Liver (tissue), 9 donors: ENCODE results near the gene DTL. TPM values are rescaled to one million over a fixed set of nuclear protein-coding genes. Genes with fewer than 3 reads are reported as not detected.
"Not testable (repeated sequence)": the region's sequence is repeated elsewhere in the genome, so short reads cannot be mapped to it uniquely, and the experiment has no call there.

Experiments
- DNase-seq: peaks from one replicate; pipeline ENCODE4 v3.0.0-alpha.2; 2017; ENCODE audit warnings: low spot score
- H3K27ac ChIP-seq, 2 donors: one replicate each; pipeline ENCODE4 v1.7.0; 2013; ENCODE audit warnings: inconsistent platforms in 2 of 2, low read length in 2 of 2, control low read depth in 1 of 2, low read depth in 1 of 2, mild to moderate bottlenecking in 1 of 2
- H3K27me3 ChIP-seq, 4 donors: one replicate each; pipeline versions ENCODE4 v1.6.1 to v1.7.0; 2013; ENCODE audit warnings: low read length in 3 of 4, inconsistent platforms in 1 of 4, mild to moderate bottlenecking in 1 of 4, moderate library complexity in 1 of 4; ENCODE audit not compliant: control insufficient read depth in 4 of 4, insufficient read depth in 4 of 4
- H3K36me3 ChIP-seq, 4 donors: one replicate each; pipeline versions ENCODE4 v1.6.1 to v1.7.0; 2013; ENCODE audit warnings: low read length in 3 of 4, mild to moderate bottlenecking in 3 of 4, low read depth in 1 of 4, moderate library complexity in 1 of 4; ENCODE audit not compliant: control insufficient read depth in 4 of 4, insufficient read depth in 3 of 4
- H3K4me1 ChIP-seq, 4 donors: one replicate each; pipeline versions ENCODE4 v1.6.1 to v1.7.0; 2013; ENCODE audit warnings: low read length in 3 of 4, mild to moderate bottlenecking in 3 of 4, moderate library complexity in 1 of 4; ENCODE audit not compliant: control insufficient read depth in 4 of 4, insufficient read depth in 4 of 4
- H3K4me3 ChIP-seq, 3 donors: one replicate each; pipeline versions ENCODE4 v1.6.1 to v1.7.0; 2013; ENCODE audit warnings: low read length in 3 of 3, control low read depth in 1 of 3, low read depth in 1 of 3, mild to moderate bottlenecking in 1 of 3
- H3K9ac ChIP-seq, 2 donors: one replicate each; pipeline ENCODE4 v1.7.0; 2013; ENCODE audit warnings: low read length in 2 of 2, mild to moderate bottlenecking in 2 of 2, moderate library complexity in 2 of 2, control low read depth in 1 of 2, low read depth in 1 of 2
- H3K9me3 ChIP-seq, 4 donors: one replicate each; pipeline versions ENCODE4 v1.6.1 to v1.7.0; 2013; ENCODE audit warnings: low read length in 3 of 4; ENCODE audit not compliant: control insufficient read depth in 4 of 4
- EGR1 ChIP-seq, 2 donors: IDR thresholded peaks; 2 replicates each; pipeline ENCODE4 v1.6.1; 2016 to 2018; ENCODE audit warnings: antibody characterized with exemption in 2 of 2, low read depth in 2 of 2
- FOXA1 ChIP-seq: IDR thresholded peaks from 2 replicates; pipeline ENCODE4 v1.6.1; 2016; ENCODE audit warnings: antibody characterized with exemption
- FOXA2 ChIP-seq: IDR thresholded peaks from 2 replicates; pipeline ENCODE4 v1.6.1; 2016; ENCODE audit warnings: antibody characterized with exemption
- GABPA ChIP-seq, 2 donors: IDR thresholded peaks in 1 of 2; conservative IDR thresholded peaks in 1 of 2; 2 replicates each; pipeline ENCODE4 v1.6.1; 2016; ENCODE audit warnings: antibody characterized with exemption in 2 of 2, mild to moderate bottlenecking in 1 of 2, moderate library complexity in 1 of 2
- HNF4A ChIP-seq, 2 donors: conservative IDR thresholded peaks; 2 replicates each; pipeline ENCODE4 v1.6.1; 2016; ENCODE audit warnings: antibody characterized with exemption in 2 of 2, mild to moderate bottlenecking in 2 of 2
- HNF4G ChIP-seq: IDR thresholded peaks from 2 replicates; pipeline ENCODE4 v1.6.1; 2016; ENCODE audit warnings: antibody characterized with exemption
- JUND ChIP-seq, 2 donors: IDR thresholded peaks; 2 replicates each; pipeline ENCODE4 v1.6.1; 2016; ENCODE audit warnings: antibody characterized with exemption in 2 of 2
- NR2F2 ChIP-seq: IDR thresholded peaks from 2 replicates; pipeline ENCODE4 v1.6.1; 2016; ENCODE audit warnings: antibody characterized with exemption
- RAD21 ChIP-seq, 2 donors: IDR thresholded peaks; 2 replicates each; pipeline ENCODE4 v1.6.1; 2016; ENCODE audit warnings: antibody characterized with exemption in 2 of 2, mild to moderate bottlenecking in 2 of 2
- RXRA ChIP-seq, 2 donors: IDR thresholded peaks; 2 replicates each; pipeline ENCODE4 v1.6.1; 2017 to 2018; ENCODE audit warnings: antibody characterized with exemption in 2 of 2, mild to moderate bottlenecking in 1 of 2
- YY1 ChIP-seq: IDR thresholded peaks from 2 replicates; pipeline ENCODE4 v1.6.1; 2016; ENCODE audit warnings: antibody characterized with exemption, mild to moderate bottlenecking
- WGBS: extraction: QIAGEN DNeasy Blood & Tissue Kit; methylation state at CpG from one replicate; pipeline ENCODE4 v1.1.7; 2013; 5-methylcytosine and 5-hydroxymethylcytosine counted together
- polyA plus RNA-seq, 2 donors: library from polyadenylated mRNA; stranded (reverse) in 1 of 2; unstranded in 1 of 2; fragments of 200-250 nt in 1 of 2; fragments of >200 nt in 1 of 2; fragmentation: Nextera tagmentation in 1 of 2; extraction: Ambion mirVana in 1 of 2; gene quantifications; one replicate each; pipeline versions ENCODE4 v1.2.1 to v1.2.3, GENCODE V29; 2013 to 2015
- total RNA-seq, 2 donors: library from RNA; depleted of rRNA; stranded (reverse); fragments of >200 nt; gene quantifications; one replicate each; pipeline ENCODE4 v1.2.3, GENCODE V29; 2014
- TF ChIP-seq, protein P1 (sequence below): IDR thresholded peaks from 2 replicates; pipeline ENCODE4 v1.6.1; 2016; ENCODE audit warnings: antibody characterized with exemption, mild to moderate bottlenecking
- TF ChIP-seq, protein P2 (sequence below): IDR thresholded peaks from 2 replicates; pipeline ENCODE4 v1.6.1; 2016; ENCODE audit warnings: antibody characterized with exemption
- TF ChIP-seq, protein P3 (sequence below): IDR thresholded peaks from 2 replicates; pipeline ENCODE4 v1.6.1; 2016; ENCODE audit warnings: antibody characterized with exemption
- donor health status: healthy.
- donor health status: healthy.
- donor health status: healthy.
- donor health status: healthy.
- donor health status: healthy.

The DTL gene
- total and polyA plus RNA-seq, 4 donors = 0.17 to 17.9 (median 0.73) TPM

DNA sequence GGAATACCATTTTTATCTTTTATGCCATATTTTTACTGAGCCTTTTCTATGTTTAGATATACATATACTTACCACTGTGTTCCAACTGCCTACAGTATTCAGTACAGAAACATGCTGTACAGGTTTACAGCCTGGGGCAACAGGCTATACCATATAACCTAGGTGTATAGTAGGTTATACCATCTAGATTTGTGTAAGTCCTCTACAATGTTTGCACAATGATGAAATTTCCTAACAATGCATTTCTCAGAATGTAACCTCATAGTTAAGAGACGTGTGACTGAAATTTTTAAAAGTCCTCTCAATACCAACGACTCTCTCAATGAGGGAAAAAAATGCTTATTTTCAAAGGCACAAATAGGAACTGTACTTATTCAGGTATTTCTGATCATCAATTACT, 21.9 kb upstream of the DTL start:
- H3K27me3 ChIP-seq = no peaks in the 10 kb centered on the region
- H3K36me3 ChIP-seq = peaks cover 0 to 2% (median under 1%) of the 10 kb centered on the region in 4 donors
- no peak overlapping the region for H3K9ac ChIP-seq
- H3K9me3 ChIP-seq = peaks cover 0 to 2% (median 0%) of the 10 kb centered on the region in 4 donors
- H3K4me3 ChIP-seq = no peak overlapping the region
- DNase-seq = no peak
- peaks cover 4 to 16% (median 14%) of the 10 kb centered on the region in 4 donors for H3K4me1 ChIP-seq
- peak overlapping the region in 1 of 2 donors; percentile 5 for H3K27ac ChIP-seq
- TF ChIP-seq RXRA (IDR thresholded peaks at IDR 0.05) (no peak), JUND (IDR thresholded peaks at IDR 0.05) (no peak), YY1 (no peak), HNF4A (conservative IDR thresholded peaks at IDR 0.05) (no peak), NR2F2 (no peak), HNF4G (no peak), FOXA2 (no peak)
- TF ChIP-seq, protein P1, sequence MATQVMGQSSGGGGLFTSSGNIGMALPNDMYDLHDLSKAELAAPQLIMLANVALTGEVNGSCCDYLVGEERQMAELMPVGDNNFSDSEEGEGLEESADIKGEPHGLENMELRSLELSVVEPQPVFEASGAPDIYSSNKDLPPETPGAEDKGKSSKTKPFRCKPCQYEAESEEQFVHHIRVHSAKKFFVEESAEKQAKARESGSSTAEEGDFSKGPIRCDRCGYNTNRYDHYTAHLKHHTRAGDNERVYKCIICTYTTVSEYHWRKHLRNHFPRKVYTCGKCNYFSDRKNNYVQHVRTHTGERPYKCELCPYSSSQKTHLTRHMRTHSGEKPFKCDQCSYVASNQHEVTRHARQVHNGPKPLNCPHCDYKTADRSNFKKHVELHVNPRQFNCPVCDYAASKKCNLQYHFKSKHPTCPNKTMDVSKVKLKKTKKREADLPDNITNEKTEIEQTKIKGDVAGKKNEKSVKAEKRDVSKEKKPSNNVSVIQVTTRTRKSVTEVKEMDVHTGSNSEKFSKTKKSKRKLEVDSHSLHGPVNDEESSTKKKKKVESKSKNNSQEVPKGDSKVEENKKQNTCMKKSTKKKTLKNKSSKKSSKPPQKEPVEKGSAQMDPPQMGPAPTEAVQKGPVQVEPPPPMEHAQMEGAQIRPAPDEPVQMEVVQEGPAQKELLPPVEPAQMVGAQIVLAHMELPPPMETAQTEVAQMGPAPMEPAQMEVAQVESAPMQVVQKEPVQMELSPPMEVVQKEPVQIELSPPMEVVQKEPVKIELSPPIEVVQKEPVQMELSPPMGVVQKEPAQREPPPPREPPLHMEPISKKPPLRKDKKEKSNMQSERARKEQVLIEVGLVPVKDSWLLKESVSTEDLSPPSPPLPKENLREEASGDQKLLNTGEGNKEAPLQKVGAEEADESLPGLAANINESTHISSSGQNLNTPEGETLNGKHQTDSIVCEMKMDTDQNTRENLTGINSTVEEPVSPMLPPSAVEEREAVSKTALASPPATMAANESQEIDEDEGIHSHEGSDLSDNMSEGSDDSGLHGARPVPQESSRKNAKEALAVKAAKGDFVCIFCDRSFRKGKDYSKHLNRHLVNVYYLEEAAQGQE = no peak
- TF ChIP-seq, protein P2, sequence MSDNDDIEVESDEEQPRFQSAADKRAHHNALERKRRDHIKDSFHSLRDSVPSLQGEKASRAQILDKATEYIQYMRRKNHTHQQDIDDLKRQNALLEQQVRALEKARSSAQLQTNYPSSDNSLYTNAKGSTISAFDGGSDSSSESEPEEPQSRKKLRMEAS = no peak
- TF ChIP-seq, protein P3, sequence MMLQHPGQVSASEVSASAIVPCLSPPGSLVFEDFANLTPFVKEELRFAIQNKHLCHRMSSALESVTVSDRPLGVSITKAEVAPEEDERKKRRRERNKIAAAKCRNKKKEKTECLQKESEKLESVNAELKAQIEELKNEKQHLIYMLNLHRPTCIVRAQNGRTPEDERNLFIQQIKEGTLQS = no peak
- 45% methylated on average over 2 of the region's 2 CpGs for WGBS

DNA sequence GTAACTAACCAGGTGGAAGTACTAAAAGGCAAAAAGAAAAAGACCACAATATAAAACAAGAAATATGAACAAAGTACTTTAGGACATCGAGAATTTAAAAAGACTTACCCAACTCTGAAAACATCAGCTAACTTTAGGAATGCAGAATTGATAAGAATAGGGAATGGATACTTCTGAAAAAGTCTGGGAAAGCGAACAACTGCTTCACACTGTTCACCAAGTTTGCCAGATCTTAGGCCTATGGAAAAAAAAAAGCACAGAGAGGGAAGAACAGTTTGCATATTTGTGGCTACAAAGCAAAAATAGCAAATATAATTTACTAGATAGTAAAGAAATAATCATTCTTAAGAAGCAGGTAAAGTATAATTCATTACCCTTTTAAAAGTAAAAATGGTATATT, 14.6 kb upstream of the DTL start:
- H3K4me1 ChIP-seq = peaks cover 0 to 2% (median under 1%) of the 10 kb centered on the region in 4 donors
- no peak for DNase-seq
- H3K27me3 ChIP-seq = no peaks in the 10 kb centered on the region
- TF ChIP-seq GABPA (IDR thresholded peaks at IDR 0.05 in 1 of 2, conservative IDR thresholded peaks at IDR 0.05 in 1 of 2) = no peak
- no peak for TF ChIP-seq RAD21 (IDR thresholded peaks at IDR 0.05)
- no peak for TF ChIP-seq FOXA2
- TF ChIP-seq, protein P2 = no peak
- TF ChIP-seq HNF4G = no peak
- TF ChIP-seq FOXA1 = no peak
- no peak for TF ChIP-seq EGR1 (IDR thresholded peaks at IDR 0.05; ENCODE audit: low read depth in 2 of 2)
- no peak for TF ChIP-seq JUND (IDR thresholded peaks at IDR 0.05)
- no peak for TF ChIP-seq RXRA (IDR thresholded peaks at IDR 0.05)
- TF ChIP-seq NR2F2 = no peak
- no peak overlapping the region for H3K4me3 ChIP-seq
- H3K9ac ChIP-seq = no peak overlapping the region
- H3K9me3 ChIP-seq = no peaks in the 10 kb centered on the region
- WGBS = 93% methylated on average over 2 of the region's 2 CpGs
- no peak overlapping the region for H3K27ac ChIP-seq
- H3K36me3 ChIP-seq = peaks cover 0 to 1% (median 0%) of the 10 kb centered on the region in 4 donors

DNA sequence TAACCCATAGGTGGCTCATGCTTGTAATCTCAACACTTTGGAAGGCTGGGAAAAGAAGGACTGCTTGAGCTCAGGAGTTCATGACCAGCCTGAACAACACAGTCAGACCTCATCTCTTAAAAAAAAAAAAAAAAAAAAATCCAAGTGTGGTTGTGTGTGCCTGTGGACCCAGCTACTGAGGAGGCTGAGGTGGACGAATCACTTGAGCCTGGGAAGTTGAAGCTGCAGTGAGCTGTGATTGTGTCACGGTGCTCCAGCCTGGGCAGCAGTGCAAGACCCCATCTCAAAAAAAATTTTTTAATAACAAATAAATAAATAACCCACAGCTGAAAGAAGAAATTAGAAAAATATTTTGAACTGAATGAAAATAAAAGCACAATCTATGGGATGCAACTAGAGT, 14.0 kb upstream of the DTL start:
- no peaks in the 10 kb centered on the region for H3K27me3 ChIP-seq
- no peak overlapping the region for H3K27ac ChIP-seq
- 96% methylated on average over 2 of the region's 2 CpGs for WGBS
- H3K9ac ChIP-seq = no peak overlapping the region
- peaks cover 2 to 7% (median 2%) of the 10 kb centered on the region in 4 donors for H3K4me1 ChIP-seq
- H3K4me3 ChIP-seq = no peak overlapping the region
- DNase-seq = no peak
- TF ChIP-seq, protein P1 = no peak
- no peaks in the 10 kb centered on the region for H3K36me3 ChIP-seq
- H3K9me3 ChIP-seq = no peaks in the 10 kb centered on the region

DNA sequence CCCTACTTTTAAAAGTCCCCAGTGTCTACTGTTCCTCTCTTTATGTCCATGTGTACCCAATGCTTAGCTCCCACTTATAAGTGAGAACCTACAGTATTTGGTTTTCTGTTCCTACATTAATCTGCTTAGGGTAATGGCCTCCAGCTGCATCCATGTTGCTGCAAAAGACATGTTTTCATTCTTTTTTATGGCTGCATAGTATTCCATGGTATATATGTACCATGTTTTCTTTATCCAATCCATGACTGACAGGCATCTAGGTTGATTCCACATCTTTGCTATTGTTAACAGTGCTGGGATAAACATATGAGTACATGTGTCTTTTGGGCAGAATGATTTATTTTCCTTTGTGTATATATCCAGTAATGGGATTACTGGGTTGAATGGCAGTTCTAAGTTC, 12.6 kb upstream of the DTL start:
- H3K4me3 ChIP-seq, H3K27me3 ChIP-seq, H3K36me3 ChIP-seq, H3K9me3 ChIP-seq, H3K9ac ChIP-seq, DNase-seq, H3K27ac ChIP-seq: not testable (repeated sequence)
- peaks cover 2 to 15% (median 10%) of the 10 kb centered on the region in 4 donors for H3K4me1 ChIP-seq
